Ishikawa (cell line): ENCODE data around the gene GPANK1.

Source experiments
- CEBPB ChIP-seq: IDR thresholded peaks from 2 replicates; pipeline ENCODE4 v1.6.1; 2012
- CREB1 ChIP-seq: IDR thresholded peaks from 2 replicates; pipeline ENCODE4 v1.6.1; 2012; ENCODE audit warnings: low read depth
- EGR1 ChIP-seq: IDR thresholded peaks from 2 replicates; pipeline ENCODE4 v1.6.1; 2012
- EP300 ChIP-seq: IDR thresholded peaks from 2 replicates; pipeline ENCODE4 v1.6.1; 2012; ENCODE audit warnings: borderline replicate concordance
- FOXM1 ChIP-seq: IDR thresholded peaks from 2 replicates; pipeline ENCODE4 v1.6.1; 2012; ENCODE audit warnings: low read depth, borderline replicate concordance
- MAX ChIP-seq: IDR thresholded peaks from 2 replicates; pipeline ENCODE4 v1.6.1; 2012
- NFIC ChIP-seq: IDR thresholded peaks from 2 replicates; pipeline ENCODE4 v1.6.1; 2012
- RAD21 ChIP-seq: IDR thresholded peaks from 2 replicates; pipeline ENCODE4 v1.6.1; 2012; ENCODE audit warnings: low read depth
- REST ChIP-seq: IDR thresholded peaks from 2 replicates; pipeline ENCODE4 v1.6.1; 2012; ENCODE audit warnings: low read depth, mild to moderate bottlenecking
- TAF1 ChIP-seq: IDR thresholded peaks from 2 replicates; pipeline ENCODE4 v1.6.1; 2012; ENCODE audit warnings: low read depth, mild to moderate bottlenecking
- TCF12 ChIP-seq: IDR thresholded peaks from 2 replicates; pipeline ENCODE4 v1.6.1; 2012; ENCODE audit warnings: low read depth
- TEAD4 ChIP-seq: IDR thresholded peaks from 2 replicates; pipeline ENCODE4 v1.6.1; 2012
- USF1 ChIP-seq: IDR thresholded peaks from 2 replicates; pipeline ENCODE4 v1.6.1; 2012
- YY1 ChIP-seq: IDR thresholded peaks from 2 replicates; pipeline ENCODE4 v1.6.1; 2012; ENCODE audit warnings: low read depth
- ZBTB7A ChIP-seq: IDR thresholded peaks from 2 replicates; pipeline ENCODE4 v1.6.1; 2012; ENCODE audit warnings: low read depth

Gene GPANK1

GRCh38 chr6:31614684-31615578 is 49.9 kb downstream of the GPANK1 start, which contains the start of gene AIF1:
TSS of gene AIF1 (plus strand) at chr6:31615234. CDS start at chr6:31615330, 96 bp downstream.
- TF ChIP-seq MAX (no peak), YY1 (no peak), TCF12 (no peak), RAD21 (no peak), USF1 (no peak), CEBPB (no peak), EP300 (no peak), TAF1 (no peak), EGR1 (no peak), CREB1 (no peak), NFIC (no peak), ZBTB7A (no peak), FOXM1 (no peak), REST (no peak), TEAD4 (no peak)

- TF ChIP-seq TAF1 (no peak), CEBPB (no peak), USF1 (no peak), RAD21 (no peak), EGR1 (no peak), TCF12 (no peak)
These were observed 50.6 kb downstream of the GPANK1 start for GRCh38 chr6:31614075-31614619.
